Colonic mucosa (tissue), 4 donors: ENCODE measurements around the gene PDE4D. TPM values are rescaled to one million over a fixed set of nuclear protein-coding genes. Genes with fewer than 3 reads are reported as not detected.
"Not testable (repeated sequence)": the region's sequence is repeated elsewhere in the genome, so short reads cannot be mapped to it uniquely, and the experiment has no call there.

Experiments used
- DNase-seq: peaks from one replicate; pipeline ENCODE4 v3.0.0-alpha.2; 2020
- H3K27ac ChIP-seq: fragments of 200-600 bp; one replicate; pipeline ENCODE4 v1.8.0; 2021
- H3K27me3 ChIP-seq: fragments of 200-600 bp; one replicate; pipeline ENCODE4 v1.8.0; 2021
- H3K36me3 ChIP-seq: fragments of 200-600 bp; one replicate; pipeline ENCODE4 v1.8.0; 2021
- H3K4me1 ChIP-seq: fragments of 200-600 bp; one replicate; pipeline ENCODE4 v1.8.0; 2021; ENCODE audit warnings: mild to moderate bottlenecking
- H3K4me3 ChIP-seq: fragments of 200-600 bp; one replicate; pipeline ENCODE4 v1.8.0; 2021
- H3K9ac ChIP-seq, 2 donors: one replicate each; pipeline ENCODE4 v1.7.0; 2013; ENCODE audit warnings: control low read depth in 2 of 2, low read depth in 2 of 2, low read length in 2 of 2
- H3K9me3 ChIP-seq: fragments of 200-600 bp; one replicate; pipeline ENCODE4 v1.8.0; 2021
- CTCF ChIP-seq: fragments of 200-600 bp; IDR thresholded peaks from one replicate; pipeline ENCODE4 v1.8.0; 2022; ENCODE audit warnings: antibody characterized with exemption, mild to moderate bottlenecking
- intact Hi-C: fragments of 100-400 bp; cut with DNase I; formaldehyde crosslinking; loops from one replicate; pipeline ENCODE4 v1.14.1; 2022
- total RNA-seq, 2 donors: library from RNA; stranded (reverse); fragmentation: NEBNext Ultra II Directional in 1 of 2; extraction: Animal tissue kit (Norgen Biotek cat#: 25700) in 1 of 2; gene quantifications; one replicate each; pipeline ENCODE4 v1.2.1, GENCODE V29; 2021
- donor health status: healthy.
- donor health status: DM: no; HTN: no; CAD: no.
- donor health status: DM: no; HTN: no; CAD: no.

Gene PDE4D
- total RNA-seq, 2 donors from 2014 or later: 23.1 to 53.7 TPM

GRCh38 chr5:59420596-59420995 lies 472.9 kb downstream of the PDE4D start:
- Histone ChIP-seq H3K27me3 (no peaks in the 10 kb centered on the region), H3K4me1 (peaks cover 8% of the 10 kb centered on the region), H3K27ac (no peak overlapping the region), H3K9ac (no peak overlapping the region), H3K4me3 (no peak overlapping the region), H3K36me3 (no peaks in the 10 kb centered on the region), H3K9me3 (no peaks in the 10 kb centered on the region)
- no peak for DNase-seq
- TF ChIP-seq CTCF: no peak
- intact Hi-C loops: no loop called here

GRCh38 chr5:59418808-59419207 lies 474.7 kb downstream of the PDE4D start:
- no peaks in the 10 kb centered on the region for H3K9me3 ChIP-seq
- H3K27ac ChIP-seq: peak overlapping the region; percentile 30
- H3K36me3 ChIP-seq: no peaks in the 10 kb centered on the region
- no peak for TF ChIP-seq CTCF
- intact Hi-C loops: no loop called here
- DNase-seq: peak; percentile 47
- no peaks in the 10 kb centered on the region for H3K27me3 ChIP-seq
- no peak overlapping the region for H3K4me3 ChIP-seq
- no peak overlapping the region for H3K9ac ChIP-seq
- peaks cover 8% of the 10 kb centered on the region for H3K4me1 ChIP-seq

GRCh38 chr5:59416451-59416850 lies 477.1 kb downstream of the PDE4D start:
- TF ChIP-seq CTCF: no peak
- no peak overlapping the region for H3K27ac ChIP-seq
- H3K4me1 ChIP-seq: peaks cover 5% of the 10 kb centered on the region
- no peak overlapping the region for H3K4me3 ChIP-seq
- no peaks in the 10 kb centered on the region for H3K36me3 ChIP-seq
- no peak for DNase-seq
- no peak overlapping the region for H3K9ac ChIP-seq
- no peaks in the 10 kb centered on the region for H3K9me3 ChIP-seq
- intact Hi-C loops: no loop called here
- H3K27me3 ChIP-seq: no peaks in the 10 kb centered on the region

- intact Hi-C loops: no loop called here
- TF ChIP-seq CTCF: no peak
- Histone ChIP-seq H3K27ac (no peak overlapping the region), H3K9me3 (no peaks in the 10 kb centered on the region), H3K4me3 (no peak overlapping the region), H3K4me1 (peaks cover 5% of the 10 kb centered on the region), H3K36me3 (no peaks in the 10 kb centered on the region), H3K27me3 (no peaks in the 10 kb centered on the region), H3K9ac (no peak overlapping the region)
- DNase-seq: no peak
These were observed 477.5 kb downstream of the PDE4D start for GRCh38 chr5:59416026-59416425.

GRCh38 chr5:59412428-59412827 lies 481.1 kb downstream of the PDE4D start:
- no peaks in the 10 kb centered on the region for H3K4me1 ChIP-seq
- no peak for DNase-seq
- H3K27ac ChIP-seq: no peak overlapping the region
- no peaks in the 10 kb centered on the region for H3K27me3 ChIP-seq
- intact Hi-C loops: no loop called here
- no peak overlapping the region for H3K9ac ChIP-seq
- no peak overlapping the region for H3K4me3 ChIP-seq
- no peaks in the 10 kb centered on the region for H3K9me3 ChIP-seq
- no peak for TF ChIP-seq CTCF
- H3K36me3 ChIP-seq: no peaks in the 10 kb centered on the region

GRCh38 chr5:59408997-59409396 lies 484.5 kb downstream of the PDE4D start:
- H3K36me3 ChIP-seq, DNase-seq, H3K27me3 ChIP-seq, intact Hi-C loops, H3K9me3 ChIP-seq, H3K4me1 ChIP-seq, H3K9ac ChIP-seq, H3K27ac ChIP-seq, H3K4me3 ChIP-seq: not testable (repeated sequence)
